H9 (cell line): ENCODE measurements around the gene FAM32A. TPM values are rescaled to one million over a fixed set of nuclear protein-coding genes. Genes with fewer than 3 reads are reported as not detected.

Source experiments
- DNase-seq: peaks from one replicate; pipeline ENCODE4 v3.0.0-alpha.2; 2017
- H2AFZ ChIP-seq: one replicate; pipeline ENCODE4 v1.6.1; 2013; ENCODE audit warnings: mild to moderate bottlenecking, low read length, control low read depth, moderate library complexity
- H2AK5ac ChIP-seq: 2 replicates; pipeline ENCODE4 v1.6.1; 2013; ENCODE audit warnings: low read length, control low read depth, mixed read lengths; ENCODE audit not compliant: insufficient read length
- H2BK120ac ChIP-seq: one replicate; pipeline ENCODE4 v1.6.1; 2013; ENCODE audit warnings: low read depth, mild to moderate bottlenecking, low read length, control low read depth, inconsistent platforms; ENCODE audit not compliant: poor library complexity, severe bottlenecking
- H2BK12ac ChIP-seq: 2 replicates; pipeline ENCODE4 v1.6.1; 2013; ENCODE audit warnings: low read length, control low read depth, mixed read lengths, low read depth; ENCODE audit not compliant: insufficient read length
- H2BK15ac ChIP-seq: 2 replicates; pipeline ENCODE4 v1.6.1; 2013; ENCODE audit warnings: low read depth, low read length, control low read depth
- H2BK20ac ChIP-seq: one replicate; pipeline ENCODE4 v1.6.1; 2013; ENCODE audit warnings: low read depth, mild to moderate bottlenecking, low read length, control low read depth, inconsistent platforms; ENCODE audit not compliant: poor library complexity, severe bottlenecking
- H2BK5ac ChIP-seq: 2 replicates; pipeline ENCODE4 v1.6.1; 2013; ENCODE audit warnings: low read length, control low read depth, mixed read lengths; ENCODE audit not compliant: insufficient read length
- H3K14ac ChIP-seq: 2 replicates; pipeline ENCODE4 v1.6.1; 2013; ENCODE audit warnings: low read length, control low read depth; ENCODE audit not compliant: insufficient read depth
- H3K18ac ChIP-seq: 2 replicates; pipeline ENCODE4 v1.6.1; 2013; ENCODE audit warnings: low read depth, mild to moderate bottlenecking, mixed read lengths, low read length, control low read depth; ENCODE audit not compliant: insufficient read length
- H3K23ac ChIP-seq: 2 replicates; pipeline ENCODE4 v1.6.1; 2013; ENCODE audit warnings: low read length, control low read depth, mixed read lengths, low read depth; ENCODE audit not compliant: insufficient read length
- H3K23me2 ChIP-seq: 2 replicates; pipeline ENCODE4 v1.6.1; 2013; ENCODE audit warnings: low read depth, mild to moderate bottlenecking, mixed read lengths, low read length, control low read depth; ENCODE audit not compliant: insufficient read length, poor library complexity, severe bottlenecking
- H3K27ac ChIP-seq: 2 replicates; pipeline ENCODE4 v1.5.1; 2013; ENCODE audit warnings: low read length, control low read depth, mixed read lengths, low read depth; ENCODE audit not compliant: insufficient read length
- H3K27me3 ChIP-seq: 2 replicates; pipeline ENCODE4 v1.6.1; 2013; ENCODE audit warnings: low read length, control low read depth, inconsistent platforms; ENCODE audit not compliant: insufficient read depth
- H3K4ac ChIP-seq: 2 replicates; pipeline ENCODE4 v1.6.1; 2013; ENCODE audit warnings: low read depth, mild to moderate bottlenecking, control low read depth, inconsistent platforms, low read length, moderate library complexity
- H3K4me1 ChIP-seq: 2 replicates; pipeline ENCODE4 v1.6.1; 2013; ENCODE audit warnings: low read length, control low read depth, inconsistent platforms; ENCODE audit not compliant: insufficient read depth
- H3K4me2 ChIP-seq: 2 replicates; pipeline ENCODE4 v1.6.1; 2013; ENCODE audit warnings: low read length, control low read depth, mixed read lengths; ENCODE audit not compliant: insufficient read length, insufficient read depth
- H3K56ac ChIP-seq: 2 replicates; pipeline ENCODE4 v1.6.1; 2013; ENCODE audit warnings: low read depth, mild to moderate bottlenecking, mixed read lengths, low read length, control low read depth; ENCODE audit not compliant: insufficient read length
- H3K79me1 ChIP-seq: 2 replicates; pipeline ENCODE4 v1.6.1; 2013; ENCODE audit warnings: low read depth, mild to moderate bottlenecking, moderate library complexity, low read length, control low read depth, inconsistent platforms; ENCODE audit not compliant: insufficient read depth, poor library complexity, severe bottlenecking
- H3K79me2 ChIP-seq: 2 replicates; pipeline ENCODE4 v1.6.1; 2013; ENCODE audit warnings: low read length, control low read depth, inconsistent platforms; ENCODE audit not compliant: insufficient read depth
- H3K9ac ChIP-seq: 2 replicates; pipeline ENCODE4 v1.6.1; 2013; ENCODE audit warnings: low read length, control low read depth, mixed read lengths; ENCODE audit not compliant: insufficient read length; ENCODE audit errors: extremely low read depth
- H3K9me3 ChIP-seq: one replicate; pipeline ENCODE4 v1.6.1; 2013; ENCODE audit warnings: low read depth, low read length, inconsistent platforms; ENCODE audit not compliant: control insufficient read depth
- H3T11ph ChIP-seq: one replicate; pipeline ENCODE4 v1.6.1; 2013; ENCODE audit warnings: mild to moderate bottlenecking, low read length, control low read depth, inconsistent platforms
- H4K20me1 ChIP-seq: one replicate; pipeline ENCODE4 v1.6.1; 2013; ENCODE audit not compliant: control insufficient read depth, insufficient read length, insufficient read depth
- H4K5ac ChIP-seq: 2 replicates; pipeline ENCODE4 v1.6.1; 2013; ENCODE audit warnings: low read depth, mild to moderate bottlenecking, mixed read lengths, low read length, control low read depth; ENCODE audit not compliant: insufficient read length
- H4K8ac ChIP-seq: replicated peaks from 2 replicates; pipeline ENCODE4 v1.6.1; 2013; ENCODE audit warnings: low read length, control low read depth, mixed read lengths, low read depth; ENCODE audit not compliant: insufficient read length
- H4K91ac ChIP-seq: 2 replicates; pipeline ENCODE4 v1.6.1; 2013; ENCODE audit warnings: low read depth, mild to moderate bottlenecking, moderate library complexity, mixed read lengths, low read length, control low read depth; ENCODE audit not compliant: insufficient read length
- H3K27ac Mint-ChIP-seq, 3 experiments: 2 replicates in 2 of 3; 3 replicates in 1 of 3; pipeline ENCODE4 v1.8.0; 2020 to 2021; ENCODE audit warnings: mixed read lengths in 3 of 3, mild to moderate bottlenecking in 1 of 3, moderate library complexity in 1 of 3
- H3K27me3 Mint-ChIP-seq: 2 replicates; pipeline ENCODE4 v1.8.0; 2021; ENCODE audit warnings: low read depth, mild to moderate bottlenecking, moderate library complexity, mixed read lengths
- H3K36me3 Mint-ChIP-seq, 3 experiments: 2 replicates in 2 of 3; 3 replicates in 1 of 3; pipeline ENCODE4 v1.8.0; 2020 to 2021; ENCODE audit warnings: low read depth in 3 of 3, mixed read lengths in 3 of 3; ENCODE audit not compliant: insufficient read depth in 1 of 3
- H3K4me1 Mint-ChIP-seq, 2 experiments: 2 replicates each; pipeline ENCODE4 v1.8.0; 2020; ENCODE audit warnings: mixed read lengths in 2 of 2
- H3K4me3 Mint-ChIP-seq, 2 experiments: 2 replicates in 1 of 2; 3 replicates in 1 of 2; pipeline ENCODE4 v1.8.0; 2020 to 2021; ENCODE audit warnings: mild to moderate bottlenecking in 2 of 2, mixed read lengths in 2 of 2, moderate library complexity in 1 of 2
- H3K9me3 Mint-ChIP-seq, 2 experiments: 2 replicates in 1 of 2; 3 replicates in 1 of 2; pipeline ENCODE4 v1.8.0; 2020; ENCODE audit warnings: mild to moderate bottlenecking in 2 of 2, mixed read lengths in 2 of 2, moderate library complexity in 1 of 2
- WGBS: extraction: QIAGEN DNeasy Blood & Tissue Kit; methylation state at CpG from one replicate; pipeline ENCODE4 v1.1.7; 2013; ENCODE audit warnings: missing lambda C conversion rate, low lambda C conversion rate, mixed read lengths; ENCODE audit not compliant: insufficient read length; ENCODE audit errors: extremely low coverage; 5-methylcytosine and 5-hydroxymethylcytosine counted together
- total RNA-seq: library from RNA; stranded (reverse); gene quantifications from 2 replicates; pipeline ENCODE4 v1.2.1, GENCODE V29; 2021
- TF ChIP-seq, protein P1 (sequence below): fragments of 200-600 bp; sonication (generic); conservative IDR thresholded peaks from 3 replicates; pipeline ENCODE4 v1.8.0; 2021; ENCODE audit warnings: antibody characterized with exemption, mild to moderate bottlenecking

FAM32A gene
- total RNA-seq, 1 experiment from 2014 or later: 91.9 TPM

DNA sequence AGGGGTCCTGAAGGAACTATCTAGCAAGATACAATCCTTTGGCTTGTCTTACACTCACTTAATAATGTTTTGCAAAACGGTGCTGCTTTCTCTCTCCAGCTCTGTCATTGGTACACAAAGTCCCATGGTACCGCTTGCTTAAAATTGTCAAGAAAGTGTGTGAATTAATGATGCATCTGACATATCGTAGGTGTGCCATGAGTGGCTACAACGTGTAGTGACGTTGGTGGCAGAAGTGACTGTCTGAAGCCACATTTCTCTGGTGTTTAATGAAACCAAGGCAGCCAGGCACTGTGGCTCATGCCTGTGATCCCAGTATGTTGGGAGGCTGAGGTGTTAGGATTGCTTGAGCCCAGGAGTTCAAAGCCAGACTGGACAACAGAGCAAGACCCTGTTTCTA, 39.1 kb upstream of the FAM32A start:
- no peak overlapping the region for H3T11ph ChIP-seq
- no peaks in the 10 kb centered on the region for H3K27me3 ChIP-seq
- H4K5ac ChIP-seq: no peak overlapping the region
- H2BK5ac ChIP-seq: no peak overlapping the region
- no peak for DNase-seq
- H3K4me1 ChIP-seq: no peaks in the 10 kb centered on the region
- H2BK20ac ChIP-seq: no peak overlapping the region
- no peak overlapping the region; a peak in 1 of 7 replicates for H3K27ac Mint-ChIP-seq
- no peak overlapping the region for H2BK12ac ChIP-seq
- H3K79me1 ChIP-seq: no peaks in the 10 kb centered on the region
- H2AK5ac ChIP-seq: no peak overlapping the region
- no peak overlapping the region for H3K56ac ChIP-seq
- H3K9me3 Mint-ChIP-seq: no peaks in the 10 kb centered on the region
- H3K36me3 Mint-ChIP-seq: no peaks in the 10 kb centered on the region
- H3K27ac ChIP-seq: no peak overlapping the region
- H3K23me2 ChIP-seq: no peaks in the 10 kb centered on the region
- WGBS: no CpG with 5 or more reads among the region's 5 CpGs
- H3K4ac ChIP-seq: no peak overlapping the region
- H3K4me1 Mint-ChIP-seq: peaks cover 9 to 10% of the 10 kb centered on the region in 2 experiments
- H3K9me3 ChIP-seq: no peaks in the 10 kb centered on the region
- H3K23ac ChIP-seq: no peak overlapping the region
- no peak overlapping the region for H3K18ac ChIP-seq
- H3K79me2 ChIP-seq: no peaks in the 10 kb centered on the region
- H3K4me2 ChIP-seq: no peak overlapping the region
- H3K4me3 Mint-ChIP-seq: no peak overlapping the region
- TF ChIP-seq, protein P1, sequence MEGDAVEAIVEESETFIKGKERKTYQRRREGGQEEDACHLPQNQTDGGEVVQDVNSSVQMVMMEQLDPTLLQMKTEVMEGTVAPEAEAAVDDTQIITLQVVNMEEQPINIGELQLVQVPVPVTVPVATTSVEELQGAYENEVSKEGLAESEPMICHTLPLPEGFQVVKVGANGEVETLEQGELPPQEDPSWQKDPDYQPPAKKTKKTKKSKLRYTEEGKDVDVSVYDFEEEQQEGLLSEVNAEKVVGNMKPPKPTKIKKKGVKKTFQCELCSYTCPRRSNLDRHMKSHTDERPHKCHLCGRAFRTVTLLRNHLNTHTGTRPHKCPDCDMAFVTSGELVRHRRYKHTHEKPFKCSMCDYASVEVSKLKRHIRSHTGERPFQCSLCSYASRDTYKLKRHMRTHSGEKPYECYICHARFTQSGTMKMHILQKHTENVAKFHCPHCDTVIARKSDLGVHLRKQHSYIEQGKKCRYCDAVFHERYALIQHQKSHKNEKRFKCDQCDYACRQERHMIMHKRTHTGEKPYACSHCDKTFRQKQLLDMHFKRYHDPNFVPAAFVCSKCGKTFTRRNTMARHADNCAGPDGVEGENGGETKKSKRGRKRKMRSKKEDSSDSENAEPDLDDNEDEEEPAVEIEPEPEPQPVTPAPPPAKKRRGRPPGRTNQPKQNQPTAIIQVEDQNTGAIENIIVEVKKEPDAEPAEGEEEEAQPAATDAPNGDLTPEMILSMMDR: no peak
- no peak overlapping the region for H3K14ac ChIP-seq
- H4K8ac ChIP-seq: no peak overlapping the region
- no peak overlapping the region for H2BK15ac ChIP-seq
- H2AFZ ChIP-seq: no peak overlapping the region
- no peak overlapping the region for H3K9ac ChIP-seq
- H4K20me1 ChIP-seq: no peaks in the 10 kb centered on the region
- no peak overlapping the region for H4K91ac ChIP-seq
- H2BK120ac ChIP-seq: no peak overlapping the region
- H3K27me3 Mint-ChIP-seq: peaks cover 2% of the 10 kb centered on the region
